ENCODE data around the gene RNF149. TPM values are rescaled to one million over a fixed set of nuclear protein-coding genes. Genes with fewer than 3 reads are reported as not detected.

The RNF149 gene
- total and polyA plus RNA-seq, 2 donors (not counting 1 experiment from before 2014, with no cell fraction given), result 29.4 to 49.0 TPM

GRCh38 chr2:101305492-101306078 lies 2.9 kb downstream of the RNF149 start:
- peak; percentile 47 to 89 for DNase-seq (ENCODE audit: low read depth in 2 of 2)
- Histone ChIP-seq H3K4me3 (replicated peaks in 1 of 4; ENCODE audit: control extremely low read depth in 1 of 4, insufficient read depth in 1 of 4, low read depth in 3 of 4, low read length in 4 of 4) (peak overlapping the region in 3 of 4 experiments; percentile 71 to 83 (median 75)), H3K27me3 (ENCODE audit: control insufficient read depth, insufficient read depth, low read length) (no peaks in the 10 kb centered on the region), H4K20me1 (ENCODE audit: control insufficient read depth, extremely low read depth, insufficient read depth, low read length) (peaks cover 2% of the 10 kb centered on the region), H3K27ac (ENCODE audit: insufficient read depth, low read length) (no peak overlapping the region), H3K9ac (ENCODE audit: insufficient read depth, low read length) (no peak overlapping the region), H3K4me2 (ENCODE audit: extremely low read depth, insufficient read depth, low read length) (peak overlapping the region; percentile 99), H3K9me3 (ENCODE audit: control insufficient read depth, insufficient read depth, low read depth, low read length) (no peaks in the 10 kb centered on the region), H2AFZ (ENCODE audit: low read length) (no peak overlapping the region), H3K79me2 (ENCODE audit: control insufficient read depth, insufficient read depth, low read length) (peaks cover 75% of the 10 kb centered on the region), H3K4me1 (ENCODE audit: control insufficient read depth, extremely low read depth, insufficient read depth, low read length) (peaks cover 9% of the 10 kb centered on the region), H3K36me3 (ENCODE audit: control insufficient read depth, insufficient read depth, low read length) (peaks cover 2% of the 10 kb centered on the region)
- no peak for TF ChIP-seq CTCF (conservative IDR thresholded peaks at IDR 0.05 in 1 of 2, IDR thresholded peaks at IDR 0.05 in 1 of 2; ENCODE audit: low read depth in 1 of 2, low read length in 2 of 2)
- TF ChIP-seq EZH2 (IDR thresholded peaks at IDR 0.05; ENCODE audit: low read length, missing control alignments), result no peak

- H3K4me3 ChIP-seq (replicated peaks in 1 of 4; ENCODE audit: control extremely low read depth in 1 of 4, insufficient read depth in 1 of 4, low read depth in 3 of 4, low read length in 4 of 4), result peak overlapping the region in 1 of 4 experiments; percentile 75
- H3K36me3 ChIP-seq (ENCODE audit: control insufficient read depth, insufficient read depth, low read length), result peaks cover 2% of the 10 kb centered on the region
- H3K27me3 ChIP-seq (ENCODE audit: control insufficient read depth, insufficient read depth, low read length), result no peaks in the 10 kb centered on the region
- H3K9ac ChIP-seq (ENCODE audit: insufficient read depth, low read length), result no peak overlapping the region
- peaks cover 9% of the 10 kb centered on the region for H3K4me1 ChIP-seq (ENCODE audit: control insufficient read depth, extremely low read depth, insufficient read depth, low read length)
- H3K4me2 ChIP-seq (ENCODE audit: extremely low read depth, insufficient read depth, low read length), result no peak overlapping the region
- no peak overlapping the region for H3K27ac ChIP-seq (ENCODE audit: insufficient read depth, low read length)
- no peak for DNase-seq (ENCODE audit: low read depth in 2 of 2)
- peaks cover 79% of the 10 kb centered on the region for H3K79me2 ChIP-seq (ENCODE audit: control insufficient read depth, insufficient read depth, low read length)
- no peaks in the 10 kb centered on the region for H3K9me3 ChIP-seq (ENCODE audit: control insufficient read depth, insufficient read depth, low read depth, low read length)
- H2AFZ ChIP-seq (ENCODE audit: low read length), result no peak overlapping the region
- TF ChIP-seq EZH2 (IDR thresholded peaks at IDR 0.05; ENCODE audit: low read length, missing control alignments) (no peak), CTCF (conservative IDR thresholded peaks at IDR 0.05 in 1 of 2, IDR thresholded peaks at IDR 0.05 in 1 of 2; ENCODE audit: low read depth in 1 of 2, low read length in 2 of 2) (no peak)
- H4K20me1 ChIP-seq (ENCODE audit: control insufficient read depth, extremely low read depth, insufficient read depth, low read length), result peaks cover 2% of the 10 kb centered on the region
Measured at GRCh38 chr2:101305035-101305434, 3.5 kb downstream of the RNF149 start.

GRCh38 chr2:101303688-101304087 lies 4.8 kb downstream of the RNF149 start:
- peaks cover 9% of the 10 kb centered on the region for H3K4me1 ChIP-seq (ENCODE audit: control insufficient read depth, extremely low read depth, insufficient read depth, low read length)
- no peak for DNase-seq (ENCODE audit: low read depth in 2 of 2)
- H3K27me3 ChIP-seq (ENCODE audit: control insufficient read depth, insufficient read depth, low read length), result no peaks in the 10 kb centered on the region
- H4K20me1 ChIP-seq (ENCODE audit: control insufficient read depth, extremely low read depth, insufficient read depth, low read length), result peaks cover 2% of the 10 kb centered on the region
- no peak overlapping the region for H3K27ac ChIP-seq (ENCODE audit: insufficient read depth, low read length)
- H3K9ac ChIP-seq (ENCODE audit: insufficient read depth, low read length), result no peak overlapping the region
- H3K36me3 ChIP-seq (ENCODE audit: control insufficient read depth, insufficient read depth, low read length), result peaks cover 2% of the 10 kb centered on the region
- peaks cover 91% of the 10 kb centered on the region for H3K79me2 ChIP-seq (ENCODE audit: control insufficient read depth, insufficient read depth, low read length)
- H2AFZ ChIP-seq (ENCODE audit: low read length), result no peak overlapping the region
- no peak for TF ChIP-seq CTCF (conservative IDR thresholded peaks at IDR 0.05 in 1 of 2, IDR thresholded peaks at IDR 0.05 in 1 of 2; ENCODE audit: low read depth in 1 of 2, low read length in 2 of 2)
- no peak overlapping the region for H3K4me2 ChIP-seq (ENCODE audit: extremely low read depth, insufficient read depth, low read length)
- no peaks in the 10 kb centered on the region for H3K9me3 ChIP-seq (ENCODE audit: control insufficient read depth, insufficient read depth, low read depth, low read length)
- H3K4me3 ChIP-seq (replicated peaks in 1 of 4; ENCODE audit: control extremely low read depth in 1 of 4, insufficient read depth in 1 of 4, low read depth in 3 of 4, low read length in 4 of 4), result no peak overlapping the region
